ENCODE results near the gene TFPI. TPM values are rescaled to one million over a fixed set of nuclear protein-coding genes. Genes with fewer than 3 reads are reported as not detected.

The TFPI gene
- total RNA-seq, 1 experiment from 2014 or later: 29.1 TPM

DNA sequence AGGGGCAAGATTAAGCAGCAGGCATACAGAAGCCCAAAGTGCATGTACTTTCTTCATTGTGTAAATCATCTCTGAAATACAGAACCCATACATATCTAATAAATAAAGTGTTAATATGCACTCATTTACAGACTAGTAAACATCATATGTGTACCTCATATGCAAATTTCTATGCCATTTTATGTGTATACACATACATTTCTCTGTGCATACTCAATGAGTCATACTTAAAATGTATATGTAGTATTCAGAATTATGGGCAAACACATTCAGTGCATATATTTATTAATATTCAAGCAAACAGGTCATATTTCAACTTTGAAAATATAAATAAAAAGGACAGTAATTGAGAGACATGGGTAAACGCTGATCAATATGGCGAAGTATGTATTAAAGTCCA lies 50.5 kb downstream of the TFPI start:
- intact Hi-C loops (cut with micrococcal nuclease): loop anchor here (10.0 kb wide), 2 partner anchors 861 to 1911 kb away; no protein-coding TSS in a partner anchor
- Histone ChIP-seq H3K4me3 (replicated peaks in 1 of 2; ENCODE audit: low read depth in 1 of 2, low read length in 2 of 2) (no peak overlapping the region), H3K9me3 (ENCODE audit: control insufficient read depth in 1 of 2, insufficient read depth in 1 of 2, low read depth in 1 of 2, low read length in 2 of 2) (no peaks in the 10 kb centered on the region), H3K36me3 (ENCODE audit: control insufficient read depth in 1 of 2, insufficient read depth in 2 of 2, low read length in 2 of 2) (no peaks in the 10 kb centered on the region), H3K27me3 (ENCODE audit: insufficient read depth, low read length) (no peaks in the 10 kb centered on the region), H2AFZ (ENCODE audit: low read depth, low read length, poor library complexity, severe bottlenecking) (no peak overlapping the region), H3K4me1 (ENCODE audit: control insufficient read depth in 1 of 2, insufficient read depth in 2 of 2, low read length in 2 of 2) (peaks cover 6 to 10% of the 10 kb centered on the region in 2 experiments; a peak in 2 of 4 replicates), H3K27ac (ENCODE audit: low read depth, low read length) (no peak overlapping the region), H4K20me1 (ENCODE audit: insufficient read depth) (no peaks in the 10 kb centered on the region), H3K9ac (ENCODE audit: low read length) (no peak overlapping the region), H3K9me2 (ENCODE audit: insufficient read depth) (no peaks in the 10 kb centered on the region), H3K4me2 (ENCODE audit: low read length) (no peak overlapping the region), H3K79me2 (ENCODE audit: insufficient read depth, low read length) (no peaks in the 10 kb centered on the region)
- TF ChIP-seq EZH2phosphoT487 (IDR thresholded peaks at IDR 0.05; ENCODE audit: borderline replicate concordance) (no peak), ZNF274 (IDR thresholded peaks at IDR 0.05; ENCODE audit: low read depth, low read length) (no peak), CEBPB (IDR thresholded peaks at IDR 0.05; ENCODE audit: low read depth) (no peak)
- no peak for DNase-seq (ENCODE audit: low read depth, low spot score)
- CTCF ChIA-PET: interaction anchor here (6.6 kb wide), 1 partner anchor 75 kb away, joined by 412 read pairs; no protein-coding TSS in a partner anchor
- ATAC-seq: no peak
- BruUV-seq (replicated peaks): no TSS peak
- POLR2A ChIA-PET: no interaction called here
- RAD21 ChIA-PET (ENCODE audit: low non-redundant PET in 1 of 2, low total read pairs in 2 of 2, uncharacterized antibody in 2 of 2, unreplicated experiment in 2 of 2): interaction anchor here in 1 of 2 experiments (1.2 kb wide), 1 partner anchor 36 kb away, joined by 3 read pairs; no protein-coding TSS in a partner anchor

DNA sequence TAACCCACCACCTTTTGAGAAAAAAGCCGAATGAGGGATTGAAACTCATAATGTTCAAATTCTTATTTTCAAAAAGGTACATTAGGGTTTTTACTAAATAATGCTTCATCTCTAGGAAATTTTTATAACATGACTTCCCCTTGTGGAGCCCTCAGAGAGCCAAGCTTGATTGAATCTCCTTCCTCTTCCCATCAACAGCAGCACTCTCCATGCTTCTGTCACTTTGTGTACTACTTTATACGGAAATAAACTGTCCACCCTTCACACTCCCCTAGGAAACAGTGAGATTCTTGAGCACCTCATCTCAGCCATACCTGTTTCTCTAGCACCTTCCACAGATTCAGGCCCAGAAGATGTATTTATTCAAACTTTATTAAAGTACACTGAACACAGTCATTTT lies 51.8 kb downstream of the TFPI start:
- ChIA-PET RAD21 (ENCODE audit: low non-redundant PET in 1 of 2, low total read pairs in 2 of 2, uncharacterized antibody in 2 of 2, unreplicated experiment in 2 of 2) (interaction anchor here in 1 of 2 experiments (2.1 kb wide), 1 partner anchor 79 kb away, joined by 5 read pairs; no protein-coding TSS in a partner anchor), POLR2A (interaction anchor here (0.7 kb wide), 1 partner anchor 79 kb away, joined by 4 read pairs; no protein-coding TSS in a partner anchor), CTCF (interaction anchor here (6.6 kb wide), 1 partner anchor 76 kb away, joined by 412 read pairs; no protein-coding TSS in a partner anchor)
- Histone ChIP-seq H3K36me3 (ENCODE audit: control insufficient read depth in 1 of 2, insufficient read depth in 2 of 2, low read length in 2 of 2) (no peaks in the 10 kb centered on the region), H3K9me2 (ENCODE audit: insufficient read depth) (no peaks in the 10 kb centered on the region), H3K27ac (ENCODE audit: low read depth, low read length) (no peak overlapping the region), H3K9me3 (ENCODE audit: control insufficient read depth in 1 of 2, insufficient read depth in 1 of 2, low read depth in 1 of 2, low read length in 2 of 2) (no peaks in the 10 kb centered on the region), H2AFZ (ENCODE audit: low read depth, low read length, poor library complexity, severe bottlenecking) (no peak overlapping the region), H3K4me1 (ENCODE audit: control insufficient read depth in 1 of 2, insufficient read depth in 2 of 2, low read length in 2 of 2) (peaks cover 6 to 10% of the 10 kb centered on the region in 2 experiments; a peak in 2 of 4 replicates), H3K79me2 (ENCODE audit: insufficient read depth, low read length) (no peaks in the 10 kb centered on the region), H3K27me3 (ENCODE audit: insufficient read depth, low read length) (no peaks in the 10 kb centered on the region), H4K20me1 (ENCODE audit: insufficient read depth) (no peaks in the 10 kb centered on the region), H3K9ac (ENCODE audit: low read length) (no peak overlapping the region), H3K4me2 (ENCODE audit: low read length) (no peak overlapping the region), H3K4me3 (replicated peaks in 1 of 2; ENCODE audit: low read depth in 1 of 2, low read length in 2 of 2) (no peak overlapping the region)
- no peak for DNase-seq (ENCODE audit: low read depth, low spot score)
- intact Hi-C loops (cut with micrococcal nuclease): loop anchor here (10.0 kb wide), 2 partner anchors 862 to 1912 kb away; no protein-coding TSS in a partner anchor
- no TSS peak for BruUV-seq (replicated peaks)
- TF ChIP-seq RAD21 (IDR thresholded peaks at IDR 0.05; ENCODE audit: low read depth) (no peak), JUND (IDR thresholded peaks at IDR 0.05) (no peak), EZH2phosphoT487 (IDR thresholded peaks at IDR 0.05; ENCODE audit: borderline replicate concordance) (no peak), ZFX (IDR thresholded peaks at IDR 0.05) (no peak)
- TF ChIP-seq, protein P1, sequence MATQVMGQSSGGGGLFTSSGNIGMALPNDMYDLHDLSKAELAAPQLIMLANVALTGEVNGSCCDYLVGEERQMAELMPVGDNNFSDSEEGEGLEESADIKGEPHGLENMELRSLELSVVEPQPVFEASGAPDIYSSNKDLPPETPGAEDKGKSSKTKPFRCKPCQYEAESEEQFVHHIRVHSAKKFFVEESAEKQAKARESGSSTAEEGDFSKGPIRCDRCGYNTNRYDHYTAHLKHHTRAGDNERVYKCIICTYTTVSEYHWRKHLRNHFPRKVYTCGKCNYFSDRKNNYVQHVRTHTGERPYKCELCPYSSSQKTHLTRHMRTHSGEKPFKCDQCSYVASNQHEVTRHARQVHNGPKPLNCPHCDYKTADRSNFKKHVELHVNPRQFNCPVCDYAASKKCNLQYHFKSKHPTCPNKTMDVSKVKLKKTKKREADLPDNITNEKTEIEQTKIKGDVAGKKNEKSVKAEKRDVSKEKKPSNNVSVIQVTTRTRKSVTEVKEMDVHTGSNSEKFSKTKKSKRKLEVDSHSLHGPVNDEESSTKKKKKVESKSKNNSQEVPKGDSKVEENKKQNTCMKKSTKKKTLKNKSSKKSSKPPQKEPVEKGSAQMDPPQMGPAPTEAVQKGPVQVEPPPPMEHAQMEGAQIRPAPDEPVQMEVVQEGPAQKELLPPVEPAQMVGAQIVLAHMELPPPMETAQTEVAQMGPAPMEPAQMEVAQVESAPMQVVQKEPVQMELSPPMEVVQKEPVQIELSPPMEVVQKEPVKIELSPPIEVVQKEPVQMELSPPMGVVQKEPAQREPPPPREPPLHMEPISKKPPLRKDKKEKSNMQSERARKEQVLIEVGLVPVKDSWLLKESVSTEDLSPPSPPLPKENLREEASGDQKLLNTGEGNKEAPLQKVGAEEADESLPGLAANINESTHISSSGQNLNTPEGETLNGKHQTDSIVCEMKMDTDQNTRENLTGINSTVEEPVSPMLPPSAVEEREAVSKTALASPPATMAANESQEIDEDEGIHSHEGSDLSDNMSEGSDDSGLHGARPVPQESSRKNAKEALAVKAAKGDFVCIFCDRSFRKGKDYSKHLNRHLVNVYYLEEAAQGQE (IDR thresholded peaks at IDR 0.05; ENCODE audit: low read depth): no peak
- ATAC-seq: no peak

All from HCT116 (cell line).